NCI-H1092 treated with DMSO at 0.1 percent for 48 hours (cell line): Measurements from ENCODE around the gene CT45A5.
"Not testable (repeated sequence)": the region's sequence is repeated elsewhere in the genome, so short reads cannot be mapped to it uniquely, and the experiment has no call there.

Experiments
- DNase-seq: peaks from one replicate; lab custom pipeline; 2025; lab: John Stamatoyannopoulos, UW

CT45A5 gene, protein sequence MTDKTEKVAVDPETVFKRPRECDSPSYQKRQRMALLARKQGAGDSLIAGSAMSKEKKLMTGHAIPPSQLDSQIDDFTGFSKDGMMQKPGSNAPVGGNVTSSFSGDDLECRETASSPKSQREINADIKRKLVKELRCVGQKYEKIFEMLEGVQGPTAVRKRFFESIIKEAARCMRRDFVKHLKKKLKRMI

DNA sequence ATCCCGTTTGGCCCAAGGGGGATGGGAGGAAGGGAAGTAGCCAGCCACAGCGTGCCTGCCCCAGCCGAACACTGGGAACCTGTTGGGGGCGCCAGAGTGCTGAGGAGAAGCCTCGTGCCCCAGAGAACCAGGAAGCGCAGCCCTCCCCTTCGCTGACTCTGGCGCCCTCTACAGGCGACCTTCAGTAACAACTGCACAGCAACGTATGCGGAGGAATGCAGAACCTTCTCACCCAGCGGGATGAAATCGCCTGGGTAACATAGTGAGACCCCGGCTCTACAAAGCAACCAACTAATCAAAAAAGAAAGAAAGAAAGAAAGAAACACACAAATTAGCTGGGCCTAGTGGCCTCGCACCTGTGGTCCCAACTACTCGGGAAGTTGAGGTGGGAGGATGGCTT lies at the start of gene CT45A5:
CT45A5 (minus strand) TSS at position 101 of the 400 bp plus-strand sequence. CDS start 3,774 bp downstream, outside the sequence.
- DNase-seq: not testable (repeated sequence)

- not testable (repeated sequence) for DNase-seq
These were observed 34.6 kb upstream of the CT45A5 start, which contains the start of gene CT45A2 for GRCh38 chrX:135819912-135820311. CT45A2 (minus strand) TSS chrX:135820012; CDS start chrX:135816265, 3,747 bp downstream.

- DNase-seq: not testable (repeated sequence)
These were observed 17.4 kb upstream of the CT45A5 start, which contains the start of gene CT45A6 for GRCh38 chrX:135802687-135803086. CT45A6 (minus strand) TSS chrX:135802787; CDS start chrX:135798993, 3,794 bp downstream.

DNA sequence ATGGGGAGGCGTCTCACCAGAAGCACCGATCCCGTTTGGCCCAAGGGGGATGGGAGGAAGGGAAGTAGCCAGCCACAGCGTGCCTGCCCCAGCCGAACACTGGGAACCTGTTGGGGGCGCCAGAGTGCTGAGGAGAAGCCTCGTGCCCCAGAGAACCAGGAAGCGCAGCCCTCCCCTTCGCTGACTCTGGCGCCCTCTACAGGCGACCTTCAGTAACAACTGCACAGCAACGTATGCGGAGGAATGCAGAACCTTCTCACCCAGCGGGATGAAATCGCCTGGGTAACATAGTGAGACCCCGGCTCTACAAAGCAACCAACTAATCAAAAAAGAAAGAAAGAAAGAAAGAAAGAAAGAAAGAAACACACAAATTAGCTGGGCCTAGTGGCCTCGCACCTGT lies 17.2 kb downstream of the CT45A5 start, which contains the start of gene CT45A3:
CT45A3 (minus strand) TSS at position 101 of the 400 bp plus-strand sequence. CDS start 3,747 bp downstream, outside the sequence.
- not testable (repeated sequence) for DNase-seq

GRCh38 chrX:135744739-135745138 lies 40.6 kb downstream of the CT45A5 start:
- not testable (repeated sequence) for DNase-seq

- no peak for DNase-seq
These were observed 44.0 kb downstream of the CT45A5 start for GRCh38 chrX:135741192-135741715.

DNA sequence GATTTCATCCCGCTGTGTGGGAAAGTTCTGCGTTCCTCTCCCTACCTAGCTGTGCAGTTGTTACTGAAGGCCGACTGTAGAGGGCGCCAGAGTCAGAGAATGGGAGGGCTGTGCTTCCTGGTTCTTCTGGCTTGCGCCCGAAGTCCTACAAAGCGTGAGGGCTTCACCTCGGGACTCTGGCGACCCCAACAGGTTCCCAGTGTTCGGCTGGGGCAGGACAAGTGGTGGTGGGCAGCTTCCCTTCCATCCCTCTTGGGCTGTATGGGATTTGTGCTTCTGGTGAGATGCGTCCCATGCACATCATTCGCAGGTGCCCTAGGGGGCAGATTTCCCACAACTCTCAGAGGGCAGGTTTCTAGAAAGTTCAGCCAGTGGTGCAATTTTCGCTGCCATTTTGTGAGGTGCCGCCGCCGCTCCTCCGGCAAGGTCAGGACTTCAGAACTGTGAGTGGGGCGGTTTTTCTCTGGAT lies 44.6 kb downstream of the CT45A5 start:
- DNase-seq: no peak

GRCh38 chrX:135737366-135738071 lies 47.8 kb downstream of the CT45A5 start:
- DNase-seq: no peak

DNA sequence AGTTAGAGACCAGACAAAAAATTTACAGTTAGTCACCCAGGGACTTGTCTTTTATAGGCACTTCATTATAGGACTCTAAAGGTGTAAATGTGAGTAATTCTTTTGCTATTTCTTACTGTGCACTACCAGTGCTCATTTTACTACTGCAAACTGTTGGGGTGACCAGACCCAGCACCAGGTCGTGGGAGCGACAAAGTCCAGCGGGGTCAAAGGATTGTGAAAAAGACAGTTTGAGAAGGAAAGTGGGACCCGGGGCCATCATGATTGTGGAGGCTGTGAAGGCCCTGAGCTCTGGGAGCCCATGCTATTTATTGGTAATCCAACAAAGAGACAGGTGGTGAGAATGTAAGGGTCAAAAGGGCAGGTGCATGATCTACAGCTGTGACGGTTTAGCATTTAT lies 50.6 kb downstream of the CT45A5 start:
- DNase-seq: not testable (repeated sequence)
